Measurements from ENCODE around the gene GNPTG.

The GNPTG gene

DNA sequence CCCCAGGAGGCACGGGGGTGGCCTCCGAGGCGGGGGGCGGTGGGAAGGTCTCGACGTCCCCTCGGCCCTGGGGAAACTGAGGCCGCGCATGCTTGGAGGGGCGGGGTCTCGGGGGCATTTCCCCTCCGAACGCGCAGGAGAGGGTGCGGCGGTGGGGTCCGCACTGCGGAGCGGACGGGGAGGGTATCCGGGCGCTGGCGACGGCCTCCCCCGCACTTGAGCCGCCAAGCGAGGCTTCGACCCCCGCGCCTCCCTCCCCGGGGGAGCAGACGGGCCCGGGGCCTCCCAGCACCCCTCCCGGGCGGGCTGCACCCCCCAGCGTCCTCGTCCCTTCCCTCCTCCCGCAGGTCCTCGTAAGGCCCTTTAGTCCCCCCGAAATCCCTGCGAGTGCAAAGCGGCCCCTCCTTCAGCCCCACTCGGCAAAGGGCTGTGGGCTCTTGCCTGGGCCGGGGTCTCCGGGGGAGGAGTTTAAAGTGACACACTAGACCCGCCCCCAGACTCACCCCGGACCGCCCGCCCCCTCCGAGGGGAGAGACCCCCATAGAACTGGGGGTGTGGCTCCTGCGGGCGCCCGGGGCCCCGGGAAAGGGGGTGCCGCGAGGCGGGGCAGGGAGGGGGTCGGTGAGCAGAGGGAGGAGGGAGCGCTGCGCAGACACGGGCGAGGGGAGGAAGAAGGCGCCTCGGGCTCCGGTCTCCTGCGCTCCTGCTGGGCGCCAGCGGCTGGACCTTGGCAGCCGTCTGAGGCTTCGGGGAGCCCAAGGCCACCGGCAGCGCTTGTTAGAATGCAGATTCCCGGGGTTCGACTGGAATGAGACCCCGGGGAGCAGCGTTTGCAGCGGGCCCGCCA, 17.7 kb upstream of the GNPTG start:
- FAIRE-seq = no peak
- no peak for DNase-seq (ENCODE audit: low spot score)

- FAIRE-seq = no peak
These were observed 17.0 kb upstream of the GNPTG start for GRCh38 chr16:1334739-1335138.

GRCh38 chr16:1335211-1335971, 16.3 kb upstream of the GNPTG start:
- FAIRE-seq = no peak
- no peak for DNase-seq (ENCODE audit: low spot score)

More at GRCh38 chr16:1334739-1335138, 17.0 kb upstream of the GNPTG start:
- DNase-seq (ENCODE audit: low spot score) = no peak

DNA sequence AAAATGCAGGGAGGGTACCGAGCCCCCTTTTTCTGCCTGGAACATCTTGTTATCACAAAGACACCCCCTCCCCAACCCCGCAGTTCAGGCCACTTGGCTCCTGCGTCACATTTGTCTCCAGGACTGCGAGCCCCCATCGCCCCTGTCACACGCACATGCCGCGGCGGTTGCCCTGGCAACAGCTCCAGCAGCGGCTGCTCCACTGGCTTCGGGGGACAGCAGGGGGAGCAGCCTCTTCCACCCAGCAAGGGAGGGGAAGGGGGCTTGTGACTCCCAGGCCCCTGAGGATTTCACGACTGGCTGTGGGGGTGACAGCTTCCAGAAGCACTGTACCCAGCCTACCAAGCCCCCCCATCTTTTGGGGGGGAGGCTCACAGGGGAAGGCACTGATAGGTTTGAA, 15.7 kb upstream of the GNPTG start:
- no peak for FAIRE-seq
- DNase-seq (ENCODE audit: low spot score) = no peak

DNA sequence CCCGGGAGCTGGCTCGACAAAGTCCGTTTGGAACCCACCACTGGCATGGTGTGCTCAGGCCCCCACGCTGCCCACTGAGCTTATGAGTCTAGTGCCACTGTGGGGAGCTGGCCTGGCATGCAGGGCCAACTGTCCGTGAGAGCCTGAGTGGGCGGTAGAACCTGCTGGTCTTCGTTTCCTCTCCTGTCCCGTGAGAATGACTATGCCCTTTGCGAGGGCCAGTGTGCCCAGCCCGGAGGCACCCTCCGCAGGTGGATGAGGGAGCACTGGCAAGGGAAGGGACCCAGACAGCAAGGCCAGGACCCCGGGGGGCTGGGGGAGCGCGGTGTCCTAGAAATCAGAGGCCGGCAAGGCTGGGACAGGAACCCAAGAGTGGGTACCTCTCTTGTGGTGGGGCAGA, 15.1 kb upstream of the GNPTG start:
- DNase-seq (ENCODE audit: low spot score) = no peak
- FAIRE-seq = no peak

GRCh38 chr16:1337486-1337885, 14.2 kb upstream of the GNPTG start:
- FAIRE-seq = no peak
- no peak for DNase-seq (ENCODE audit: low spot score)

- FAIRE-seq (no peak), DNase-seq (ENCODE audit: low spot score) (peak; percentile 44)
These were observed 13.5 kb upstream of the GNPTG start for GRCh38 chr16:1338119-1338730.

DNA sequence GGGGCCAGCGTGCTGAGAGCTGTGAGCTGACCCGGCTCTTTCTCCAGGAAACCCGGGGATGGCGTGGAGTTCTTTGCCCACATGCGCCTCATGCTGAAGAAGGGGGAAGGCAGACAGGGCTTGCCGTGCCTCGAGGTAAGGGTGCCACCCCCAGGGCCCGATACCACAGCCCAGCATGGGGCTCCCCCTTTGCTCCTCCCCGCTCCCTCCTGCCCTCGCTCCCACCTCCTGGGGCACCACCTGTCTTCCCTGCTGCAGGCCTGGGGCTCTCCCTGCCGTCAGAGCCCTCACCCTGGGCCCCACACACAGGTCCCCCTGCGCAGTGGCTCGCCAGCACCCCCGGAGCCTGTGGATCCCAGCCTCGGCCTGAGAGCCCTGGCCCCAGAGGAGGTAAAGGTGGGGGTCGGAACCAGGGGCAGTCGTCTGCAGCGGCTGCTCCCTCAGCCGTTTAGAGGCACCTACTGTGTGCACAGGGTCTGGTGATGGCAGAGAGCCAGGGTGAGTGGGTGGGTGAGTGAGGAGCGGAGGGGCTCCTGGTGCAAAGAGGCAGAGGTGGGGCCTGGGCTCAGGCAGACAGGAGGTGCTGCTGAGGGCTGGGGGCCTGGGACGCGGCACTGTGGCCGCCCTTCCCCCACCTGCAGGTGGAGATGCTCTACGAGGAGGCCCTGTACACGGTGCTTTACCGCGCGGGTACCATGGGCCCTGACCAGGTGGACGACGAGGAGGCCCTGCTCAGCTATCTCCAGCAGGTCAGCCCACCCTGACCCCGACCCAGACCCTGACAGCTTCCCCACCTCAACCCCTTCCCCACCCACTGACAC, 12.7 kb upstream of the GNPTG start:
- DNase-seq (ENCODE audit: low spot score) = no peak
- FAIRE-seq = no peak

GRCh38 chr16:1340730-1341494, 10.8 kb upstream of the GNPTG start:
- DNase-seq (ENCODE audit: low spot score) = no peak
- no peak for FAIRE-seq

GRCh38 chr16:1341495-1342420, 10.0 kb upstream of the GNPTG start:
- no peak for FAIRE-seq
- no peak for DNase-seq (ENCODE audit: low spot score)

GRCh38 chr16:1342526-1343427, 9.0 kb upstream of the GNPTG start:
- FAIRE-seq (peak; percentile 99), DNase-seq (ENCODE audit: low spot score) (peak; percentile 97)

- DNase-seq (ENCODE audit: low spot score) = no peak
- no peak for FAIRE-seq
These were observed 8.1 kb upstream of the GNPTG start for GRCh38 chr16:1343428-1344242.

DNA sequence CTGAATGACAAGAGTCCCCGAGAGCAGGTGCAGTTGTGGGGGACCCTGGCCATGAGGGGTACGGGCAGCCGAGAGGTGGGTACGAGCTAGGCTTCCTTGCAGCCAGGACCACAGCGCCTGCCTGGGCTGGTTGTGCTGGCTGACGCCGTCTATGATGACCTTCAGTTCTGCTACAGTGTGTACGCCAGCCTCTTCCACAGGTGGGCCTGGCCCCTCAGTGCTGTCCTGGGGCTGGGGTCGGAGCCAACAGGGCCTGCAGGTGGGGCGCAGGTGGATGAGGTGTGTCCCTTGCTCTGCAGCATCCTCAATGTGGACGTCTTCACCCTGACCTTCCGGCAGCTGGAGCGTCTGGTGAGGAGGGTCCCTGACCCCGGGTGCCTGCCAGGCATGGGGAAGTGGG, 7.2 kb upstream of the GNPTG start:
- DNase-seq (ENCODE audit: low spot score) (no peak), FAIRE-seq (no peak)

DNA sequence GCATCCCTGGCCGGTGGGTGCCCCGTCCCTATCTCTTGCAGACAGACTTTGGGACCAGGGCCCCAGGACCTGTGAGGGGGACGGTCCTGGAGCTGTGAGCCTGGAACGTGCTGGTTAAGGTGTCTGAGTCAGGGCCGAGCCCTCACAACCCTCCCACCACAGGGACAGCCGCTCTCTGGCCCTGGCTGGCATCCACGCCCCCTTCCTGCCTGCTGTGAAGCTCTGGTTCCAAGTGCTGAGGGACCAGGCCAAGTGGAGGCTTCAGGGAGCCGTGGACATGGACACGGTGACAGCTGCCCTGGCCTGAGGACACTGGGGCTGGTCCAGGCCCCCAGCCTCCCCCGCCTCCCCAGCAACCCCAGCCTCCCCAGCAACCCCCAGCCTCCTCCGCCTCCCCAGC, 6.6 kb upstream of the GNPTG start:
- FAIRE-seq = no peak
- no peak for DNase-seq (ENCODE audit: low spot score)

- FAIRE-seq = no peak
- DNase-seq (ENCODE audit: low spot score) = no peak
These were observed 5.9 kb upstream of the GNPTG start for GRCh38 chr16:1345651-1346421.

- FAIRE-seq (no peak), DNase-seq (ENCODE audit: low spot score) (no peak)
These were observed 5.1 kb upstream of the GNPTG start for GRCh38 chr16:1346422-1347285.
